GM23248 (cell line): ENCODE data around the gene AGPAT2. TPM values are rescaled to one million over a fixed set of nuclear protein-coding genes. Genes with fewer than 3 reads are reported as not detected.

Experiments
- DNase-seq: peaks from one replicate; pipeline ENCODE4 v3.0.0-alpha.2; 2015
- H2AFZ ChIP-seq: fragments of 200-600 bp; sonication (generic); 2 replicates; pipeline ENCODE4 v1.6.1; 2016; ENCODE audit warnings: antibody characterized with exemption
- H3F3A ChIP-seq: fragments of 200-600 bp; sonication (generic); 2 replicates; pipeline ENCODE4 v1.6.1; 2016; ENCODE audit warnings: mild to moderate bottlenecking, antibody characterized with exemption, mixed run types; ENCODE audit not compliant: insufficient read depth
- H3K27ac ChIP-seq: fragments of 200-600 bp; sonication (generic); 2 replicates; pipeline ENCODE4 v1.5.1; 2016; ENCODE audit warnings: mild to moderate bottlenecking
- H3K27me3 ChIP-seq: fragments of 200-600 bp; sonication (generic); replicated peaks from 2 replicates; pipeline ENCODE4 v1.6.1; 2016; ENCODE audit warnings: mild to moderate bottlenecking; ENCODE audit not compliant: insufficient read depth
- H3K36me3 ChIP-seq: fragments of 200-600 bp; sonication (generic); 2 replicates; pipeline ENCODE4 v1.6.1; 2016; ENCODE audit warnings: low read depth, mild to moderate bottlenecking
- H3K4me1 ChIP-seq: fragments of 200-600 bp; sonication (generic); 2 replicates; pipeline ENCODE4 v1.6.1; 2016; ENCODE audit warnings: mild to moderate bottlenecking; ENCODE audit not compliant: insufficient read depth
- H3K4me2 ChIP-seq: fragments of 200-600 bp; sonication (generic); one replicate; pipeline ENCODE4 v1.6.1; 2016; ENCODE audit warnings: mild to moderate bottlenecking; ENCODE audit not compliant: unreplicated experiment
- H3K4me3 ChIP-seq: fragments of 200-600 bp; sonication (generic); 2 replicates; pipeline ENCODE4 v1.5.1; 2016; ENCODE audit warnings: mild to moderate bottlenecking
- H3K79me2 ChIP-seq: fragments of 200-600 bp; sonication (generic); 2 replicates; pipeline ENCODE4 v1.6.1; 2016; ENCODE audit warnings: mild to moderate bottlenecking; ENCODE audit not compliant: insufficient read depth
- H3K9ac ChIP-seq: fragments of 200-600 bp; sonication (generic); 2 replicates; pipeline ENCODE4 v1.6.1; 2016; ENCODE audit warnings: mild to moderate bottlenecking
- H3K9me2 ChIP-seq: fragments of 200-600 bp; sonication (generic); 2 replicates; pipeline ENCODE4 v1.6.1; 2016; ENCODE audit warnings: mixed run types, mild to moderate bottlenecking, moderate library complexity; ENCODE audit not compliant: insufficient read depth
- H3K9me3 ChIP-seq: fragments of 200-600 bp; sonication (generic); one replicate; pipeline ENCODE4 v1.6.1; 2017; ENCODE audit warnings: low read depth
- H4K20me1 ChIP-seq: fragments of 200-600 bp; sonication (generic); 2 replicates; pipeline ENCODE4 v1.6.0; 2016; ENCODE audit not compliant: insufficient read depth
- EZH2 ChIP-seq: fragments of 200-600 bp; sonication (generic); IDR thresholded peaks from 2 replicates; pipeline ENCODE4 v1.6.1; 2018; ENCODE audit warnings: antibody characterized with exemption, mild to moderate bottlenecking; ENCODE audit not compliant: insufficient read depth, poor library complexity, severe bottlenecking
- EZH2phosphoT487 ChIP-seq: fragments of 200-600 bp; sonication (generic); IDR thresholded peaks from 2 replicates; pipeline ENCODE4 v1.6.1; 2018; ENCODE audit warnings: antibody characterized with exemption, moderate library complexity, mild to moderate bottlenecking, low read depth; ENCODE audit not compliant: insufficient read depth
- WGBS, 2 experiments: methylation state at CpG; one replicate each; pipeline ENCODE4 v1.1.6; 2015 to 2017; ENCODE audit warnings: low lambda C conversion rate in 2 of 2, low coverage in 1 of 2; ENCODE audit errors: missing lambda C conversion rate in 2 of 2; 5-methylcytosine and 5-hydroxymethylcytosine counted together
- in situ Hi-C: fragments of 300-500 bp; cut with MboI; formaldehyde crosslinking; loops from 2 replicates; pipeline ENCODE4 v1.15.0; 2020
- polyA plus RNA-seq: library from polyadenylated mRNA; unstranded; fragments of >200 nt; fragmentation: Nextera tagmentation; extraction: Ambion mirVana; gene quantifications from 2 replicates; pipeline ENCODE4 v1.2.1, GENCODE V29; 2016
- total RNA-seq: library from RNA; depleted of rRNA; stranded (reverse); fragments of >200 nt; shearing (Covaris generic); gene quantifications from 2 replicates; pipeline ENCODE4 v1.2.3, GENCODE V29; 2014

The AGPAT2 gene
- total and polyA plus RNA-seq, 2 experiments from 2014 or later, result 58.3 to 68.7 TPM

GRCh38 chr9:136714096-136714892 is 27.0 kb upstream of the AGPAT2 start:
- DNase-seq, result no peak
- Histone ChIP-seq H3K4me2 (no peak overlapping the region), H3F3A (0 out of 2 replicates have a peak, but pooled peaks cover 14% of the 10 kb centered on the region), H3K9ac (no peak overlapping the region), H2AFZ (no peak overlapping the region), H3K9me3 (no peaks in the 10 kb centered on the region), H3K9me2 (no peaks in the 10 kb centered on the region), H4K20me1 (no peaks in the 10 kb centered on the region), H3K4me3 (no peak overlapping the region), H3K4me1 (peaks cover 7% of the 10 kb centered on the region; the same call in 1 of the 2 replicates), H3K27ac (no peak overlapping the region), H3K27me3 (0 out of 2 replicates have a peak, but pooled peaks cover 5% of the 10 kb centered on the region), H3K79me2 (no peaks in the 10 kb centered on the region), H3K36me3 (no peaks in the 10 kb centered on the region)
- 69% methylated on average over 17 of the region's 17 CpGs for WGBS, 2 experiments
- TF ChIP-seq EZH2 (no peak), EZH2phosphoT487 (no peak)
- in situ Hi-C loops, result no loop called here

- no peak overlapping the region for H3K27ac ChIP-seq
These were observed 26.3 kb upstream of the AGPAT2 start for GRCh38 chr9:136713550-136713949.

GRCh38 chr9:136712690-136713544 is 25.7 kb upstream of the AGPAT2 start:
- H3K27ac ChIP-seq, result no peak overlapping the region
- 35 to 58% methylated on average over 23 to 46 of the region's 56 CpGs for WGBS, 2 experiments
- no peak overlapping the region for H3K4me3 ChIP-seq

More at GRCh38 chr9:136713550-136713949, 26.3 kb upstream of the AGPAT2 start:
- Histone ChIP-seq H2AFZ (no peak overlapping the region), H3K4me2 (no peak overlapping the region), H4K20me1 (no peaks in the 10 kb centered on the region), H3K9ac (no peak overlapping the region), H3K4me3 (no peak overlapping the region), H3K36me3 (no peaks in the 10 kb centered on the region), H3K4me1 (peaks cover 7% of the 10 kb centered on the region; the same call in 1 of the 2 replicates), H3K79me2 (no peaks in the 10 kb centered on the region), H3K9me3 (no peaks in the 10 kb centered on the region), H3K9me2 (no peaks in the 10 kb centered on the region), H3K27me3 (0 out of 2 replicates have a peak, but pooled peaks cover 5% of the 10 kb centered on the region), H3F3A (0 out of 2 replicates have a peak, but pooled peaks cover 14% of the 10 kb centered on the region)
- WGBS, 2 experiments, result 58 to 65% methylated on average over 7 to 8 of the region's 8 CpGs
- DNase-seq, result no peak
- in situ Hi-C loops, result no loop called here
- no peak for TF ChIP-seq EZH2
- TF ChIP-seq EZH2phosphoT487, result no peak

More at GRCh38 chr9:136712690-136713544, 25.7 kb upstream of the AGPAT2 start:
- no peaks in the 10 kb centered on the region for H3K36me3 ChIP-seq
- no peak overlapping the region for H3K4me2 ChIP-seq
- no peaks in the 10 kb centered on the region for H3K9me3 ChIP-seq
- H3K9ac ChIP-seq, result no peak overlapping the region
- H4K20me1 ChIP-seq, result no peaks in the 10 kb centered on the region
- no peaks in the 10 kb centered on the region for H3K9me2 ChIP-seq
- H2AFZ ChIP-seq, result no peak overlapping the region
- no peak for DNase-seq
- H3F3A ChIP-seq, result 0 out of 2 replicates have a peak, but pooled peaks cover 14% of the 10 kb centered on the region
- in situ Hi-C loops, result no loop called here
- no peaks in the 10 kb centered on the region for H3K79me2 ChIP-seq
- 0 out of 2 replicates have a peak, but pooled peaks cover 5% of the 10 kb centered on the region for H3K27me3 ChIP-seq
- TF ChIP-seq EZH2phosphoT487, result no peak
- TF ChIP-seq EZH2, result peak; percentile 59
- H3K4me1 ChIP-seq, result peaks cover 7% of the 10 kb centered on the region; the same call in 1 of the 2 replicates
